ENCODE data around the gene SLC2A4.
"Not testable (repeated sequence)": the region's sequence is repeated elsewhere in the genome, so short reads cannot be mapped to it uniquely, and the experiment has no call there.

The SLC2A4 gene

DNA sequence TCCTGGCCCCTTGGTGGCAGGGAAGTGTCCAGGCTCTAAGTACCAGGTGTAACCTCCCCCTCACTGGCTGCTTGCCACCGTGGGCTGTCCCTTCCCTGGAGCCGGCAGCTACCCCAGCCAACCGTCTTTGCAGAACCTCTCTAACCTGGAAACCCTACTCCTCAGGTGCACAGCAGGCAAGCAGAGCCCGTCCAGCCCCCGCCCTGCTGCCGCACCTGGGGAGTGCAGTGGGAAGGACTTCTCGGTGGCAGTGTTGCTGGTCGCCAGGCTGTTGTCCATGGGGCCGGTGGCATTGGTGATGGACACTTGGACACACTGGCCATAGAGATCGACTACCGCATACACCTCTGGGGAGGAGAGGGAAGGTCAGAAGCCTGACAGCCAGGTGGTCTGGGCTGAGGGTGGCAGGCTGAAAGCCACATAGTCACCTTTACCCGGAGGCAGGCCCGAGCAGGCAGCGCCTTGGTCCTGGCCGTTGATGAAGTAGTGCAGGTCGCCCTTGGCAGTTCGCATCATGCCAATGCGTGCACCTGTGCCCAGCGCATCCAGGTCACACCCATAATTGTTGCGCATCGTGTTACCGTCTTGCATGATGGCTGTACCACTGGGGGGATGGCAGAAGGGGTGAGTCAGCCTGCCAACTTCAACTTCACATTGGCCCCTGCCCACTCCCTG is 41.1 kb downstream of the SLC2A4 start:
- H3K4me3 ChIP-seq (ENCODE audit: low read depth, low read length) = no peak overlapping the region

DNA sequence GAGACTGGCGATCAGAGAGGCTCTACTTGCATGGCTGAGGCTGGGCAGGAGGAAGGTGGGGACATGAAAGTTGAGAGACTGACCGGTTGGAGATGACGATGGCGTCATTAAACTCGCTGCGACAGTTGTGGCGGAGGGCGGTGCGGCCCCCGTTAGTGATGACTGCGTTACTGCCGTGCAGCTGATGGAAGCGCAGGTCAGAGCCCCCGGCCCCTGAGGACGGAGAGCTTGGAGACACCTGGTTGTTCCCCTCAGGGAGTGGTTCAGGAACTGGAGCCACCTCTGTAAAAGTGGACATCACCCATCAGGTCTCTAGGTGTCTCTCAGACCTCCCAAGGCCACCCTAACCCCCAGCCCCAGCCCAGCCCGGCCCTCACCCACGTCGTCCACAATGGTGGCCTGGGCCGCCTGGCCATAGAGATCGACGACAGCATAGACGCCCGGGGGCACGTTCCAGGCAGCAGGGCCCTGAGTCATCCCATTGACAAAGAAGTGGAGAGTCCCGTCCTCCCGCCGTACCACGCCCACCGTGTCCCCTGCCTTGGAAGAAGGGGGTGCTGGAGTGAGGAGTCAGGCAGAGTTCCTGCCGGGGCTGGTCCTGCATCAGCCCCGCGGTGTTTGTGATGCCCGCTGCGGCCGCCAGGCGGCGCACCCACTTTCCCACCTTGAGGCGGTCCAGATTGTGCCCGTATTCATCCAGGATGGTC is 42.4 kb downstream of the SLC2A4 start:
- no peak overlapping the region for H3K4me3 ChIP-seq (ENCODE audit: low read depth, low read length)

DNA sequence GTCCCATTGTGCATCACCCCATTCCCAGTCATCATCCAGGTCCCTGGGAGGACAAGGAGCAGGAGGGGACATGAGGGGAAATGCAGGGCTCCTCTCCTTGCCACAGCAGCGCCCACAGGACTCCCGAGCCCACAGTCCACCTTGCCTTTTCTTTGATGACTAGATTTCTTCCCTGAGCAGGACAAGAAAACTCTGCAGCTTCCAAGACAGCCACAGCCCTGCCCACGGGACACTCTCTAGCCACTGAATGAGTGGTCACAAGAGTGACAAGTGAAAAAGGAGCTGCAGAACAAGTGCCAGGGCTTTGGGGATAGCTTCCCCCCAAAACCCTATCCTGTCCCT is 42.9 kb downstream of the SLC2A4 start:
- H3K4me3 ChIP-seq (ENCODE audit: low read depth, low read length) = no peak overlapping the region

DNA sequence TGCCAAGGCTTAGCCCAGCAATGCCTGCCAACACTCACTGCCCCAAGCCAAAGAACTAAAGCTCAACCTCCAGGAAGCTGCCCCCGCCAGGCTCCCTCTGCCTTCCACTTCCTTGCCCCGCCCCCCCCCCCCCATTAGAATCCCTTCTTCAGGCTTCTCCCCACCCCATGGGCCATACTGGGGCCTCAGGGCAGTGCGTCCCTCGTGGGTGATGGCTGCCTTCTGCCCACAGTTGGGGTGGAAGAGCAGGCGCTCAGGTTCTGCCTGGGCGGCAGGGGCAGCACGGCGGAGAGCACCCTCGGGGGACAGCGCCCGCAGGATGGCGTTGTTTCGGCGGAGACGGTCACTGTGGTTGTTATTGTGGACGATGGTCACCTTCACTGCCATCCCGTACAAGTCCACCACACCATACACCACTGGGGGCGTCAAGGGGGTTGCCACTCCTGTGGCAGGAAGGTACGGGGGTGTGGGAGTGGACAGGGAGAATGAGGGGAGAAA is 43.6 kb downstream of the SLC2A4 start:
- H3K4me3 ChIP-seq (ENCODE audit: low read depth, low read length) = no peak overlapping the region

DNA sequence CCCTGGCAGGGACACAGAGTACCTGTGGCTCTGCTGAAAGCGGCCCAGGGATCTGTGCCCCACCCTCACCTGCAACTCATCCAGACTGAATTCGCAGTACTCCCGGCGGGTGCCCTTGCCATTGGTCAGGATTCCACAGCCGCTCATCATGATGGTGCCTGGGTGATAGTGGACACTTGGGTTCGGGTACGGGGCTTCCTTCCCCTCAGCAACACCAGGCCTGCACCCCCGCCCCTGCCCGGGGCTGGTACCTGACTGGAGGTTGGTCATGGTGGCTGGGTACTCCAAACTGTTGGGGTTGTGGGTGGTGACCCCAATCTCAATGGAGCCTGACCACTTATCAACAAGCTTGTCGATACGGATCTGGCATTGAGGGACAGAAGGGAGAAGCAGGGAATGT is 44.7 kb downstream of the SLC2A4 start:
- H3K4me3 ChIP-seq (ENCODE audit: low read depth, low read length) = no peak overlapping the region

DNA sequence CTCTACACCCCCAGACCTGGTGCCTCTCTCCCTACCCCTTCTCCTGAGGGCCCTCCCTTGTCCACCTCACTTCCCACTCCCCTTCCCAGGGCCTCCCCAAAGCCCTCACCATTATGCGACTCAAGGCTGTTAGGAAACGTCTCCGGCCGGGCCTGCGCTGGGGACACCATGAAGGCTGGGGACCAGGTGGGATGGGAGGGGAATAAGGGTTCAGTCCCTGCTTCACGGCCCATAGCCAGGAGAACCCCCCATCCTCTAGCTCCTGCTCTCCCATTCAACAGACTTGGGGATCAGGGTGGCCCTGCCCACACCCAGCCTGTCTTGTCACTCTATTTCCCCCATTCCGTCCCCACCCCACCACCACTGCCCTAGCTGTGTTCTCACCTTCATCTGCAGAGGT is 45.5 kb downstream of the SLC2A4 start:
- H3K4me3 ChIP-seq (ENCODE audit: low read depth, low read length) = no peak overlapping the region

DNA sequence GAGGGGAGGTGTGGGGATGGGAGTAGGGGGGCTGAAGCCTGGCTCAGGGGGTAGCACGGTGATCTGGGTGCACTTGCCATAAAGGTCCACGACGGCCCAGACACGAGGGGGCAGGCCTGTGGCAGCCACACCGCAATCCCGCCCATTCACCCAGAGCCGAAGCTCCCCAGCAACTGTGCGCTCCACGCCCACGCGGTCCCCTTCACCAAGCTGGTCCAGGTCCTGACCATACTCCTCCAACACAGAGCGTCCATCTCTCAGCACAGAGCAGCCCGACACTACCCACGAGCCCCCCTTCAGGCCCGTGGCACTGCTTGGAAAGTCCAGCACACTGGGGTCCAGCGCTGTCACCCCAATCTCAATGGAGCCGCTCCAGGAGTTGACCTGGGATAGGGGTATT is 46.0 kb downstream of the SLC2A4 start:
- H3K4me3 ChIP-seq (ENCODE audit: low read depth, low read length) = no peak overlapping the region

DNA sequence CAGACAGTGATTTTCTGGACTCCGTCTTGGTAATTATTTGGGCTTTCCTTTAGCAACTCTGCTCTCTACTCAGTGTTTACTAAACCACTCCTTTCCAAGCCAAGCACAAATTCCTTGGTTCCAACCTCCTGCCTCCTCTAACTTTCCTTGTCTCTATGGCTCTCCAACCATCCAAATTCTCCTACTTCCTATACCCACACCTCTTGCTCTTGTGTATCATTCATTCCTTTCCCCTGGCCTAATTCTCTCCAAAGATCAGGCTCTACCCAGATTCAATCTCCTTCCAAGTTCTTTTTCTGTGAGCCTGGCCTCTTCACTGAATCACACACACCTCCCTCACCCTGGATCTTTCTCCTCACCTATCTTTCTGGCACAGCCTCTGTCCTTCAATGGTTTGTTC is 46.5 kb downstream of the SLC2A4 start:
- H3K4me3 ChIP-seq (ENCODE audit: low read depth, low read length) = peak overlapping the region; percentile 97

DNA sequence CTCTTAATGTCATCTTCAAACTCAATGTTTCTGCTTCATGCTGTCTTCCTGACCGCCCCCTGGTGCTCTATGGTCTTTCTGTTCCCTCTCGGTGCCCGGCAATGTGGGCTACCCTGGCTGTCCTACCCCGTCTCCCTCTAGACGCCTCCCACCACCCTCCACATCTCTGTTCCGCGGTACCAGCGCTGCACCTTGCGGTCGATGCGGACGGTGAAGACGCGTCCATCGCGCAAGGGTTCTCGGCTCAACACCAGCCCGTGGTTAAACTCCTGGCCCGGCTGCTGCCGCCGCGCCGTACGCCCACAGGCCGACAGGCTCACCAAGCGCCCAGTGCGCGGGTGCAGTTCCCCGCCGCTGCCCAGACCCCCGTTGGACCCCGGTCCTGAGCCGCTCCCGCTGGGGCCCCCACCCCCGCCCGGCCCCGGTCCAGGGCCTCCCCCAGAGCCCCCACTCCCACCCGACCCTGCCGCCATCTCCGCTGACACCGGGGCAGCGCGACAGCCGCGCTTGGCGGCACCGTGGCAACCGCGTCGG is 47.4 kb downstream of the SLC2A4 start, which contains the start of gene NEURL4:
TSS of gene NEURL4 (minus strand) at position 496 of the 534 bp plus-strand sequence. CDS start at position 473, 23 bp downstream.
- H3K4me3 ChIP-seq (ENCODE audit: low read depth, low read length) = peak within 1 kb of the TSS; percentile 97

DNA sequence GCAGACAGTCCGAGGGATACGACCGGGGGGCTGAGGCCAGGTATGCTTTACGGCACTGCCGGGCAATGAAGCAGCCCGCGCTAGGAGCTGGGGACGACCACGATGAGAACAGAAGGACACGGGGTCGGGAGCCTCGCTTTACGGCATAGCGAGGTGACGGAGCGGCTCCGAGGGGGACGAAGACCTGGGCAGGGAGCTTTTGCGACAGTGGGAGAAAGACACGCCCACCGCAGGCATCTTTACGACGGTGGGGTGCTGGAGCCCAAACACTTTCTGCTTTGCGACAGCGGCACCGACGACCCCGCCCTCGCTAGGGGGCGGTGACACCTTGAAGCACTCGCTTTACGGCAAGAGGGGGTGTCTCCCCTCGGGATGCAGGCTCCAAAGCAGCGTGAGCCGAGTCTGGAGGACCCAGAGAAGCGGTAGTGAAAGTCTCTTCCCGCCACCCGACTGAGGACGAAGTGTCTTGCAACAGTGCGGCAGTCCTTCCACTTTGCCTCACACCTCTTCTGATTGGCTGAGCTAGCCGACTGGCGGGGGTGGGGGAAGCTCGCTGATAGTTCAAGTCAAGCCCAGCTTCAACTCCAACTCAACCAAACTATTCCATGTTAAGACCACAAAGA is 48.0 kb downstream of the SLC2A4 start:
- H3K4me3 ChIP-seq (ENCODE audit: low read depth, low read length) = peak overlapping the region; percentile 97

DNA sequence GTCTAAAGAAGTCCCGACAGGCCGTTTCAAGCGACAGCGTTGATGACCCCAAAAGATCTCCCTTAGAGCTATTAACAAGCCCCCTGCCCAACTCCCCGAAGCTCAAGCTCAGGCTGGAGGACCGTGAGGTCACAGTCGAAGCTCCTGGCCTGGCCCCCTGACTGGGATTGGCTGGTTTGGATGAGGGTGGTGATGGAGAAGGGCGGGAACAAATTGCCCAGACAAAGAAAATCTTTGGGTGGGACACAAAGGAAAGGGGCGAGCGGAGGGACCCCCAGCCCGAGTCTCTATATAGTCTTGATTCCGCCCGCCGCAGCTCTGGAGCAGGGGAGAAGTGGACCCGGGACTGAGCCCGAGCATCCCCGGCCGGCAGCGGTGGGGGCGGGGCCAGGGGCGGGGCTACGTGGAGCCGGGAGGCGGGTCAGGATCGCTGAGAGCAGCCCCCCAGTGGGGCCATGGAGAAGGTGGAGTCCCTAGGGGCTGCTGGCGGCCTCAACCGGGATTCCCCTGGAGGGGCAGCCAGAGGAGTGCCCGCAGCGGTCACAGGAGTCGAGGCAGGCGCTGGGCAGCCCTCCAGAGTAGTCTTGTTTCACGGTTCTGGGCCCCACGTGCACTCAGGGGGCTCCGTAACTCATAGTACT is 48.6 kb downstream of the SLC2A4 start:
- peak overlapping the region; percentile 97 for H3K4me3 ChIP-seq (ENCODE audit: low read depth, low read length)

DNA sequence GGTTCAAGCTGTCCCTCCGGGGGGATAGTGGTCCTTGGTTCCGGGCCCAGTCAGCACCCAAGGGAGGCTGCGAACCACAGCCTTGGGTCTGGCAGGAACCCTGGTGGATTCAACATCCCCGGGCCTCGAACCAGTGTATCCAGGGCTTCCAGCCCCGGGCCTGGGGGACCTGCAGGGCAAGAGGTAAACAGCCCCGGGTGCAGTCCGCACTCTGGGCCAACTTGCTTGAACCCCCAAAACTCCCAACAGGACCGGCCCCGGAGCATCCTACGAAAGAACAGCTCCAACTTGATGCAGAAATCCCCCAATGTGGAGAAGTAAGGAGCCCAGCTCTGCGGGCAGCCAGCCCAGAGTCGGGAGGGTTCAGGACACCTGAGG is 49.1 kb downstream of the SLC2A4 start:
- peak overlapping the region; percentile 25 for H3K4me3 ChIP-seq (ENCODE audit: low read depth, low read length)

DNA sequence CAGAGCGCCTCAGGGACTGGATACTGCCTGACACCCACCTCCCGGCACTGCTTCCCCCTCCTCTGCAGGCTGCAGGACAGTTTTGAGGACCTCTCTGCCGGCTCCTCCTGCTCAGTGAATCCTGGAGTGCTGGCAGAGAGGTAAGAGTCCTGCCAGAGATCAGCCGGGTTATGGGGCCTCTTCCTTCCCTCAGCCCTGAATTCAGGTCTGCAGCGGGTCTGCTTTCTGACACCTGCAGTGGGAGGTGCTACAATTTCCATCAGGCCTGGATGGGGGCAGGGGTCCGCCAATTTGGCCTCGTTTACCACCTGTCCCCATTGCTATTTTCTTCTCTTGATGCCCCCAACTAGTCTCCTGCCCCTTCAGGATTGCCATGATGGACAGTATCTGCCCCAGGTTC is 50.6 kb downstream of the SLC2A4 start:
- H3K4me3 ChIP-seq (ENCODE audit: low read depth, low read length) = no peak overlapping the region

DNA sequence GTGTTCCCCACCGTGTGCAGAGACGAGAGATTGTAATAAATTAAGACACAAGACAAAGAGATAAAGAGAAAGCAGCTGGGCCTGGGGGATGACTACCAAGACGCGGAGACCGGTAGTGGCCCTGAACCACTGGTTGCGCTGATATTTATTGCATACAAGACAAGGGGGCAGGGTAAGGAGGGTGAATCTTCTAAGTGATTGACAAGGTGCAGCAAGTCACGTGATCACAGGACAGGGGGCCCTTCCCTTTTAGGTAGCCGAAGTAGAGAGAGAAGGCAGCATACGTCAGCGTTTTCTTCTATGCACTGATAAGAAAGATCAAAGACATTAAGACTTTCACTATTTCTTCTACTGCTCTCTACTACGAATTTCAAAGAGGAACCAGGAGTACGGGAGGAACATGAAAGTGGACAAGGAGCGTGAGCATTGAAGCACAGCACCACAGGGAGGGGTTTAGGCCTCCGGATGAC is 51.1 kb downstream of the SLC2A4 start:
- not testable (repeated sequence) for H3K4me3 ChIP-seq (ENCODE audit: low read depth, low read length)

DNA sequence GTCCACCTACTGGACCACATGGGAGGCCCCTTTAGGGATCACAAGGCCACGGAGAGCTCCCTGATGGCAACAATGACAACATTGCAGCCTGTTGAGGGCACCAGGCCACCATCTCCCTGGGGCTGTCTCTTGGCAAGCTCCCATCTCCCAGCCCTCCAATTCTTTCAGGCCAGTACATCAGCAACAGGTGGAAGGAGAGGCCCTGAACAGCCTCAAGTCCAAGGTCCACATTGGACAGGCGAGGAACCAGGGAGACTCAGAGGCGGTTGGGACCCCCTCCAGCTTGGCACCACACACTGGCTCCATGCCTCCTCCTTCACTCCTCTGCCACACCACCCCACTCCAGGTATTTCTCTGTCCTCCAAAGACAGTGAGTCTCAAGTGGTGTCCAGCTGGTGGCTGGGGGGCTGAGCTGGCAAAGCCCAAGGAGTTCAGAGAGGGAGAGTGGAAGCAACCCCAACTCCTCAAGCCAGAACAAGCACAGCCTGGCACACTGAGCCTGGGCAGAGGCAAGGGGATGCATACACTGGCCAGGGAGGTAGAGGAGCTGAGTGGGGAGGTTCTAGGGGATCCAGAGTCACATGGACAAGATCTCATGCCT is 53.5 kb downstream of the SLC2A4 start:
- H3K4me3 ChIP-seq (ENCODE audit: low read depth, low read length) = no peak overlapping the region

DNA sequence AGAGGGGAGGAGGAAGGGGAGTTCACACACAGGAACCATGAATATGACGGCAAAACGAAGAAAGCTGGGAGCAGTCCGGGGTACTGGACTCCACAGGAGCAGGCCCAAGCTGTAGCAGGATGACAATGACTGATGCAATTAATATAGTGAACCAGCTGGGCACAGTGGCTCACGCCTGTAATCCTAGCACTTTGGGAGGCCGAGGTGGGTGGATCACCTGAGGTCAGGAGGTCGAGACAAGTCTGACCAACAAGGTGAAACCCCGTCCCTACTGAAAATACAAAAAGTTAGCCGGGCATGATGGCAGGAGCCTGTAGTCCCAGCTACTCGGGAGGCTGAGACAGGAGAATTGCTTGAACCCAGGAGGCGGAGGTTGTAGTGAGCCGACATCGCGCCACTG is 54.2 kb downstream of the SLC2A4 start:
- not testable (repeated sequence) for H3K4me3 ChIP-seq (ENCODE audit: low read depth, low read length)

DNA sequence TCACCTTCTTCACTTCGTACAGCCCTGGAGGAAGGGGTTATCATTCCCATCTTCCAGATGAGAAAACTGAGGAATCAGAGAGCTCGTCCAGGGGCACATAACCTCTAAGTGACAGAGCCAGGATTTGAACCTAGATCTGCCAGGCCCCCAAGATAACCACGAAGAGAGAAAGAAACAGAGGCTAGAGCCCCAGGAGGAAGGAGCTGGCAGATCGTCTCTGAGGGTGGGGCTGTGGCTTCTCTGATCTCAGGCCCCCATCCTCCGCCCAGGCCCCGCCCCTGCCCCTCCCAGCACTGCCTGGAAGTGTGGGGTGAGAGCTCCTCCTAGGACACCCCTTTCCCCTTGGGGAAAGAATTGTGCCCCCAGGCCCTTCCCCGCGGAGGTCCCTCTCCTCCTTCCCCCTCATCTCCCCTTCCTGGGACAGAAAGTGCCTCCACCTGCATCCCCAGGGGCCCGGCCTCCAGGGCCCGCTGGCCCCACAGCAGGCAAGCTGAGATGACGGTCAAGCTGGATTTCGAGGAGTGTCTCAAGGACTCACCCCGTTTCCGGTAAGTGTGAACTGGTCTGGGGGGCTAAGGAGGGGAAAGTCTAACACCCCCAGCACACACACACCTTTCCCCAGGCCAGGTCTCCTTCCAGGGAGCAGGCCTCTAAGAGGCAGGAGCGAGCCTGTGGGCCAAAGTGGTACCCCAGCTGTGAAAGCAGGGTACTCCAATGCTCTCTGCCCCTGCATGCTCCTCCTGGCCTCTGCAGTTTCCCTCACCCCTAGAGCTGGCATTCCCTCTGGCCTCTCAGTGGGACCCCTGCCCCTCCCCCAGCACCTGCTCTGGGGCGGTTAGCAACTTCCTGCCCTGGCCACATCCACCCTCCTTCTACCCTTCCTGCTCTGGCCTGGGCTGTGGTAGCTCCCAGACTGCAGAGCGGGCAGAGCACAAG is 55.0 kb downstream of the SLC2A4 start, which contains the start of gene ACAP1:
TSS of gene ACAP1 (plus strand) at position 290 of the 936 bp plus-strand sequence. CDS start at position 496, 206 bp downstream.
- H3K4me3 ChIP-seq (ENCODE audit: low read depth, low read length) = peak within 1 kb of the TSS; percentile 8

DNA sequence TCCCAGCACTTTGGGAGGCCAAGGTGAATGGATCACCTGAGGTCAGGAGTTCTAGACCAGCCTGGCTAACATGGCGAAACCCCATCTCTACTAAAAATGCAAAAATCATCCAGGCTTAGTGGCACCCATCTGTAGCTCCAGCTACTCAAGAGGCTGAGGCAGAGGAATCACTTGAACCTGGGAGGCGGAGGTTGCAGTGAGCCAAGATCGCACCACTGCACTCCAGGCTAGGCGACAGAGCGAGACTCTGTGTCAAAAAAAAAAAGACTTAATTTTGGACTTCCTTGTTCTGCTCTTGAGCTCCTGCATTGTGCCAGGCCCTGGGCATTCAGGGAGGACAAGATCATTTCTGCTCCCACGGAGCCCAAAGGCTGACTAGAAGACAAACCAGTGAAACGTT is 56.1 kb downstream of the SLC2A4 start:
- not testable (repeated sequence) for H3K4me3 ChIP-seq (ENCODE audit: low read depth, low read length)

Measured in iPS-11a (cell line).